ENCODE results near the gene HSPA9. TPM values are rescaled to one million over a fixed set of nuclear protein-coding genes. Genes with fewer than 3 reads are reported as not detected.

HSPA9 gene
- polyA plus RNA-seq, 2 of the 4 experiments (the other 2 are of a cell fraction) = 417 to 615 TPM

DNA sequence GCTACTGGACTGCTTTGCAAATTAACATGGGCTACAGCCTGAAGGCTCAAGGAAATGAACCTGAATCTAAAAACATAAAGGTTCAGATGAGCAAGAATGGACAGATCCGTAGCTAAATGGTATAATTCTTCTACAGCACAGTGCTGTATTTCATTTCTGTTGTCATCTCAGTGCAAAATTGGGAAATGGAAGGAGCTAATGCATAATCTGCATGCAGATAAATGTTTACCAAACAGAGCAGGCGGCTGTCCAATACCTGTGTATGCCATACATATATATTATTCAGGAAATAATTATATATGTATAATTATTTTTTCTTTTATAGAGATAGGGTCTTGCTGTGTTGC lies 4.3 kb upstream of the HSPA9 start:
- WGBS (ENCODE audit: missing lambda C conversion rate) = 29% methylated on average over 2 of the region's 2 CpGs
- TF ChIP-seq, protein P1, sequence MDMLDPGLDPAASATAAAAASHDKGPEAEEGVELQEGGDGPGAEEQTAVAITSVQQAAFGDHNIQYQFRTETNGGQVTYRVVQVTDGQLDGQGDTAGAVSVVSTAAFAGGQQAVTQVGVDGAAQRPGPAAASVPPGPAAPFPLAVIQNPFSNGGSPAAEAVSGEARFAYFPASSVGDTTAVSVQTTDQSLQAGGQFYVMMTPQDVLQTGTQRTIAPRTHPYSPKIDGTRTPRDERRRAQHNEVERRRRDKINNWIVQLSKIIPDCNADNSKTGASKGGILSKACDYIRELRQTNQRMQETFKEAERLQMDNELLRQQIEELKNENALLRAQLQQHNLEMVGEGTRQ (IDR thresholded peaks at IDR 0.05) = no peak
- no peak for TF ChIP-seq ZNF302 (CRISPR knock-in tag; IDR thresholded peaks at IDR 0.05)
- no peak for TF ChIP-seq KDM5A (IDR thresholded peaks at IDR 0.05)
- no peak for TF ChIP-seq ESRRA (IDR thresholded peaks at IDR 0.05; ENCODE audit: borderline replicate concordance, low read length)
- no peak for TF ChIP-seq TP53 (CRISPR knock-in tag; IDR thresholded peaks at IDR 0.05)
- TF ChIP-seq CBX2 (IDR thresholded peaks at IDR 0.05; ENCODE audit: borderline replicate concordance, low read depth) = no peak
- TF ChIP-seq ZFP36 (IDR thresholded peaks at IDR 0.05; ENCODE audit: borderline replicate concordance, partially characterized antibody) = no peak
- TF ChIP-seq JUNB (IDR thresholded peaks at IDR 0.05) = no peak
- TF ChIP-seq, protein P2, sequence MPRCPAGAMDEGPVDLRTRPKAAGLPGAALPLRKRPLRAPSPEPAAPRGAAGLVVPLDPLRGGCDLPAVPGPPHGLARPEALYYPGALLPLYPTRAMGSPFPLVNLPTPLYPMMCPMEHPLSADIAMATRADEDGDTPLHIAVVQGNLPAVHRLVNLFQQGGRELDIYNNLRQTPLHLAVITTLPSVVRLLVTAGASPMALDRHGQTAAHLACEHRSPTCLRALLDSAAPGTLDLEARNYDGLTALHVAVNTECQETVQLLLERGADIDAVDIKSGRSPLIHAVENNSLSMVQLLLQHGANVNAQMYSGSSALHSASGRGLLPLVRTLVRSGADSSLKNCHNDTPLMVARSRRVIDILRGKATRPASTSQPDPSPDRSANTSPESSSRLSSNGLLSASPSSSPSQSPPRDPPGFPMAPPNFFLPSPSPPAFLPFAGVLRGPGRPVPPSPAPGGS (IDR thresholded peaks at IDR 0.05) = no peak
- no peak for TF ChIP-seq GATA3 (IDR thresholded peaks at IDR 0.05; ENCODE audit: borderline replicate concordance)
- TF ChIP-seq EHMT2 (IDR thresholded peaks at IDR 0.05; ENCODE audit: low read depth) = no peak
- H3K4me3 ChIP-seq = no peak overlapping the region
- no peak for DNase-seq (ENCODE audit: low read depth in 1 of 2, low spot score in 1 of 2)
- H3K4me1 ChIP-seq = peaks cover 5% of the 10 kb centered on the region
- ATAC-seq = no peak
- ChIA-PET POLR2A (interaction anchor here (0.8 to 0.9 kb wide), 3 partner anchors 683 to 715 kb away, joined by 3 read pairs; no protein-coding TSS in a partner anchor), CTCF (interaction anchor here (0.6 to 3.8 kb wide), 43 partner anchors 9 to 812 kb away, joined by 3 to 38 read pairs (median 4); partner anchors contain the start of gene CTNNA1)
- H3K27ac ChIP-seq = no peak overlapping the region
- H3K9me3 ChIP-seq = no peaks in the 10 kb centered on the region
- no peak for FAIRE-seq
- H3K4me2 ChIP-seq = no peak overlapping the region

GRCh38 chr5:138577452-138577851 lies 2.3 kb upstream of the HSPA9 start:
- TF ChIP-seq PHF8 (IDR thresholded peaks at IDR 0.05; ENCODE audit: borderline replicate concordance, low read depth) = no peak
- TF ChIP-seq CBX2 (IDR thresholded peaks at IDR 0.05; ENCODE audit: borderline replicate concordance, low read depth) = no peak
- TF ChIP-seq EHF (CRISPR knock-in tag; IDR thresholded peaks at IDR 0.05) = no peak
- TF ChIP-seq CHD4 (IDR thresholded peaks at IDR 0.05; ENCODE audit: borderline replicate concordance) = no peak
- TF ChIP-seq ZFP36 (IDR thresholded peaks at IDR 0.05; ENCODE audit: borderline replicate concordance, partially characterized antibody) = no peak
- no peak for TF ChIP-seq HDAC2 (IDR thresholded peaks at IDR 0.05)
- no peak for TF ChIP-seq HEYL (CRISPR knock-in tag; IDR thresholded peaks at IDR 0.05)
- no peak for TF ChIP-seq MAFK (IDR thresholded peaks at IDR 0.05; ENCODE audit: partially characterized antibody)
- Histone ChIP-seq H3K27ac (peak overlapping the region in 1 of 2 experiments; percentile 98; a peak in 2 of 6 replicates), H3K4me3 (no peak overlapping the region), H3K4me2 (no peak overlapping the region), H3K9me3 (no peaks in the 10 kb centered on the region), H3K4me1 (peaks cover 17% of the 10 kb centered on the region)
- POLR2A ChIA-PET = no interaction called here
- DNase-seq (ENCODE audit: low read depth in 1 of 2, low spot score in 1 of 2) (no peak), ATAC-seq (no peak), FAIRE-seq (no peak)
- 93% methylated on average over 17 of the region's 17 CpGs for WGBS (ENCODE audit: missing lambda C conversion rate)
- CTCF ChIA-PET = interaction anchor here (0.9 to 1.1 kb wide), 3 partner anchors 10 to 685 kb away, joined by 3 to 5 read pairs (median 4); no protein-coding TSS in a partner anchor

GRCh38 chr5:138574744-138575193 lies 432 bp downstream of the HSPA9 start:
- ChIA-PET CTCF (no interaction called here), POLR2A (interaction anchor here (0.6 to 2.0 kb wide), 8 partner anchors 9 to 701 kb away, joined by 3 to 21 read pairs (median 4); partner anchors contain the start of genes EGR1 and ETF1)
- H3K4me3 ChIP-seq = peak overlapping the region; percentile 96
- no peaks in the 10 kb centered on the region for H3K9me3 ChIP-seq
- FAIRE-seq (no peak), ATAC-seq (peak in 1 of 2 experiments; percentile 39; a peak in 3 of 6 replicates), DNase-seq (ENCODE audit: low read depth in 1 of 2, low spot score in 1 of 2) (peak in 1 of 2 experiments; percentile 40)
- H3K27ac ChIP-seq = peak overlapping the region; percentile 98 to 99
- peaks cover 42% of the 10 kb centered on the region for H3K4me1 ChIP-seq
- peak overlapping the region; percentile 88 for H3K4me2 ChIP-seq
- TF ChIP-seq MAFK (IDR thresholded peaks at IDR 0.05; ENCODE audit: partially characterized antibody) (peak; percentile 19), NPAS2 (CRISPR knock-in tag; IDR thresholded peaks at IDR 0.05; ENCODE audit: borderline replicate concordance) (0 out of 2 replicates have a peak, but pooled peaks have one; percentile 20), RAD21 (conservative IDR thresholded peaks at IDR 0.05 in 1 of 2, IDR thresholded peaks at IDR 0.05 in 1 of 2) (no peak)
- WGBS (ENCODE audit: missing lambda C conversion rate) = under 1% methylated on average over 10 of the region's 18 CpGs
